ENCODE measurements around the gene LDLRAD4.
A peak's percentile ranks its signal among the peaks of the same experiment; 100 is the strongest.
"Not testable (repeated sequence)": the region's sequence is repeated elsewhere in the genome, so short reads cannot be mapped to it uniquely, and the experiment has no call there.

The LDLRAD4 gene

GRCh38 chr18:13453714-13454113 lies 235.2 kb downstream of the LDLRAD4 start:
- DNase-seq = no peak

- DNase-seq = no peak
These were observed 236.0 kb downstream of the LDLRAD4 start for GRCh38 chr18:13454363-13455150.

- DNase-seq = no peak
These were observed 236.9 kb downstream of the LDLRAD4 start for GRCh38 chr18:13455471-13455870.

- DNase-seq = no peak
These were observed 237.5 kb downstream of the LDLRAD4 start for GRCh38 chr18:13455960-13456481.

GRCh38 chr18:13456736-13457271 lies 238.2 kb downstream of the LDLRAD4 start:
- no peak for DNase-seq

GRCh38 chr18:13457327-13457726 lies 238.8 kb downstream of the LDLRAD4 start:
- DNase-seq = no peak

- no peak for DNase-seq
These were observed 242.4 kb downstream of the LDLRAD4 start for GRCh38 chr18:13460946-13461345.

GRCh38 chr18:13461469-13461868 lies 242.9 kb downstream of the LDLRAD4 start:
- DNase-seq = peak; percentile 8

- DNase-seq = no peak
These were observed 243.4 kb downstream of the LDLRAD4 start for GRCh38 chr18:13461936-13462335.

GRCh38 chr18:13462686-13463085 lies 244.1 kb downstream of the LDLRAD4 start:
- no peak for DNase-seq

- no peak for DNase-seq
These were observed 245.1 kb downstream of the LDLRAD4 start for GRCh38 chr18:13463526-13464210.

GRCh38 chr18:13464432-13465123 lies 246.0 kb downstream of the LDLRAD4 start:
- DNase-seq = peak; percentile 30

GRCh38 chr18:13465124-13465446 lies 246.5 kb downstream of the LDLRAD4 start:
- no peak for DNase-seq

GRCh38 chr18:13465476-13465875 lies 246.9 kb downstream of the LDLRAD4 start:
- DNase-seq = no peak

- DNase-seq = no peak
These were observed 252.1 kb downstream of the LDLRAD4 start for GRCh38 chr18:13470516-13471197.

- no peak for DNase-seq
These were observed 252.8 kb downstream of the LDLRAD4 start for GRCh38 chr18:13471198-13471845.

GRCh38 chr18:13471971-13472628 lies 253.5 kb downstream of the LDLRAD4 start:
- DNase-seq = no peak

- no peak for DNase-seq
These were observed 255.2 kb downstream of the LDLRAD4 start for GRCh38 chr18:13473751-13474150.

GRCh38 chr18:13474336-13474735 lies 255.8 kb downstream of the LDLRAD4 start:
- DNase-seq = no peak

- DNase-seq = no peak
These were observed 256.5 kb downstream of the LDLRAD4 start for GRCh38 chr18:13474907-13475545.

- not testable (repeated sequence) for DNase-seq
These were observed 257.8 kb downstream of the LDLRAD4 start for GRCh38 chr18:13476312-13476711.
